Small intestine (tissue), 7 donors: ENCODE results near the gene CYP27C1. TPM values are rescaled to one million over a fixed set of nuclear protein-coding genes. Genes with fewer than 3 reads are reported as not detected.

Experiments used
- DNase-seq, 2 donors: peaks; one replicate each; pipeline versions ENCODE4 v3.0.0 to v3.0.0-alpha.2; 2013
- FAIRE-seq: peaks from 2 replicates; lab custom pipeline; 2012; peaks lifted over from hg19 to GRCh38; lab: Jason Lieb, UNC
- H3K27ac ChIP-seq, 3 donors: one replicate each; pipeline ENCODE4 v1.5.1; 2013; ENCODE audit warnings: low read length in 2 of 3, mild to moderate bottlenecking in 2 of 3, control low read depth in 1 of 3, inconsistent platforms in 1 of 3, low read depth in 1 of 3, moderate library complexity in 1 of 3
- H3K27me3 ChIP-seq, 3 donors: one replicate each; pipeline ENCODE4 v1.6.1; 2013; ENCODE audit warnings: low read length in 3 of 3, inconsistent platforms in 1 of 3; ENCODE audit not compliant: control insufficient read depth in 3 of 3, insufficient read depth in 3 of 3
- H3K36me3 ChIP-seq, 3 donors: one replicate each; pipeline ENCODE4 v1.6.1; 2013; ENCODE audit warnings: low read length in 3 of 3, inconsistent platforms in 1 of 3, low read depth in 1 of 3, mild to moderate bottlenecking in 1 of 3, moderate library complexity in 1 of 3; ENCODE audit not compliant: control insufficient read depth in 3 of 3, insufficient read depth in 2 of 3
- H3K4me1 ChIP-seq, 3 donors: one replicate each; pipeline ENCODE4 v1.6.1; 2013; ENCODE audit warnings: low read length in 2 of 3, inconsistent platforms in 1 of 3, low read depth in 1 of 3, mild to moderate bottlenecking in 1 of 3, moderate library complexity in 1 of 3; ENCODE audit not compliant: control insufficient read depth in 3 of 3, insufficient read depth in 2 of 3
- H3K4me3 ChIP-seq, 3 donors: one replicate each; pipeline ENCODE4 v1.5.1; 2013; ENCODE audit warnings: low read length in 3 of 3, control low read depth in 1 of 3, inconsistent platforms in 1 of 3, low read depth in 1 of 3, mild to moderate bottlenecking in 1 of 3, moderate library complexity in 1 of 3
- H3K9me3 ChIP-seq, 2 donors: one replicate each; pipeline ENCODE4 v1.6.1; 2013; ENCODE audit warnings: low read depth in 1 of 2, low read length in 1 of 2; ENCODE audit not compliant: control insufficient read depth in 2 of 2, insufficient read depth in 1 of 2
- WGBS, 3 donors: extraction: QIAGEN DNeasy Blood & Tissue Kit; methylation state at CpG; one replicate each; pipeline ENCODE4 v1.1.7; 2013; 5-methylcytosine and 5-hydroxymethylcytosine counted together
- polyA plus RNA-seq, 4 donors: library from polyadenylated mRNA; stranded (reverse) in 3 of 4; unstranded in 1 of 4; fragments of 200-250 nt in 3 of 4; fragments of 120-200 nt in 1 of 4; gene quantifications; one replicate each; pipeline versions ENCODE4 v1.2.1 to v1.2.3, GENCODE V29; 2013
- donor health status: healthy with polysubstance abuse.
- donor health status: control.
- donor health status: control.
- donor health status: Bipolar disorder and iron deficiency.
- donor health status: healthy.

CYP27C1 gene
- polyA plus RNA-seq, 4 donors = 0.24 to 1.2 TPM; not detected in 2

DNA sequence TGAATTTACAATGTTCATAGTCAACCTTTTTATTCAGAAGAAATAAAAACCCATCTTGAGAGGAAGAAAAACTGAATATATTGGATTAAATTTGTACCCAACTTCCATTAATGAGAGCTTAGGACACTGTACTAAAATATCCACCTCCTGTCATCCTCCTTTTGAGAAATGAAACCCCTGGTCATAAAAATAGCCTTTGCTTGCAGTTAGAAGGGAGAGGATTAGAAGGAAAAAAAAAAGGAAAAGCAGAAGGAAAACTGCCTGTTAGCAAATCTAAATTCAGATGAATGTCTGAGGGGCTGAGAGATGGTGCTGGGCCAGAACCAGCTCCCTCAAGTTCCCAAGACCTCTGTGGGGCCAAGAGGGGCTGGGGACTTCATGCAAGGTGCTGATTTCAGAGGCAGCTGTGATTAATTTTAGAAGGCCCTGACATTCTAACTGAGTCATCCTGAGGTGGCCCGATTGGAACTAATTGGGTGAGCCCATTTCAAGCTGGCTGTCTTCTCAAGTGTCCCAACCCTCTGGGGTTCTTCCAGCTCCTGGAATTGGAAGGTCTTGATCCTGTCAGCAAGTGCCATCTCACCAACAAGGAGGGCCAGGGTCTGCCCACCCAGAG is 74.7 kb downstream of the CYP27C1 start:
- WGBS, 3 donors = 54 to 86% (median 79%) methylated on average over 1 of the region's 1 CpG
- DNase-seq = no peak
- Histone ChIP-seq H3K9me3 (peaks cover 0 to 3% of the 10 kb centered on the region in 2 donors), H3K4me1 (no peaks in the 10 kb centered on the region), H3K4me3 (no peak overlapping the region), H3K36me3 (no peaks in the 10 kb centered on the region), H3K27ac (no peak overlapping the region), H3K27me3 (no peaks in the 10 kb centered on the region)
- FAIRE-seq = no peak

DNA sequence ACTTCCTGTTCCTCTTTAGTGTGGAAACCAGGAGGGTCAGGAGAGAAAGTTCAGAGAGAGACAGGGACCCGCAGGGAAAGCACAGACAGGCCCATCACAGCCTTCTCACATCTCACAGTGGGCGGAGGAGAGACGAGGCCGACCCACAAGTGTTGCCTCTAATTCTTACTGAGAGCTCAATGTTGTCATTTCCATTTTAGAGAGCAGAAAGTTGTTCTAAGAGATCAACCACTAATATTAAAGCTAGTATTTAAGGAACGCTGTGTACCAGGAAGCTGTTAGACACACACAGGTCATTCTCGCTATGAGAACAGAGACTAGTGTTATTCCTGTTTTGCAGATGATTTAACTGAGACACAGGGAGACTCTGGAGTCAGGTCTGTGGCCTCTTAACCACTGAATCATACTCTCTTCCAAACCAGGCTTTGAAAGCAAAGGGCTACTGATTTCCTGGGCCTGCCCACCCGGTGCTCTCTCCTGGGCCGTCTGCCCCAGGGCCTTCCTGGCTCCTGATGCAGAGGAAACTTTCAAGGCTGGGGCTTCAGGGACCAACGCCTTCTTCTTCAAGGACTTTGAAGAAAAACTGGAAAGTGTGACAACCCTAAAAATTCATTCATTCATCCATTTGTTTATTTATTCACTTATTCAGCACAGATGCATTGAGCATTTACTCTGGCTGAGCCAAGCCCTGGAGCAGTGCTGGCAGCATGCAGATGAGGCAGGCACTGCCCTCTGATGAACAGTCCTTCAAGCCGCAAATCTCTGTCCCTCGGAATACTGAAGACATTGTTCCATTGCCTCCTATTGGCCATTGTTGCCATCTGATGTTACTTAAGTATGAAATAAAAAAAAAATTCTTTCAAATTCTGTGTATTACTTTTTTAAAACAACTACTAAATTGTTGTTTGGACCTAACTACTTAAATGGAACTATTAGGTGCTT is 76.0 kb downstream of the CYP27C1 start:
- no peak overlapping the region for H3K4me3 ChIP-seq
- H3K9me3 ChIP-seq = no peaks in the 10 kb centered on the region
- FAIRE-seq (no peak), DNase-seq (peak in 1 of 2 donors; percentile 15)
- no peaks in the 10 kb centered on the region for H3K4me1 ChIP-seq
- WGBS, 3 donors = 66 to 71% (median 67%) methylated on average over 11 of the region's 11 CpGs
- no peaks in the 10 kb centered on the region for H3K36me3 ChIP-seq
- H3K27ac ChIP-seq = no peak overlapping the region
- H3K27me3 ChIP-seq = no peaks in the 10 kb centered on the region

- WGBS, 3 donors = 69 to 79% (median 78%) methylated on average over 4 of the region's 4 CpGs
- FAIRE-seq (no peak), DNase-seq (no peak)
- H3K9me3 ChIP-seq = no peaks in the 10 kb centered on the region
- no peak overlapping the region for H3K27ac ChIP-seq
- H3K4me1 ChIP-seq = no peaks in the 10 kb centered on the region
- no peaks in the 10 kb centered on the region for H3K36me3 ChIP-seq
- H3K4me3 ChIP-seq = no peak overlapping the region
- H3K27me3 ChIP-seq = no peaks in the 10 kb centered on the region
These were observed 77.2 kb downstream of the CYP27C1 start for GRCh38 chr2:127142663-127143630.

- no peak for DNase-seq
- H3K27ac ChIP-seq = no peak overlapping the region
- no peak for FAIRE-seq
- H3K36me3 ChIP-seq = peaks cover 0 to 2% (median 0%) of the 10 kb centered on the region in 3 donors
- WGBS, 3 donors = 75 to 85% (median 75%) methylated on average over 13 of the region's 13 CpGs
- no peaks in the 10 kb centered on the region for H3K4me1 ChIP-seq
- no peaks in the 10 kb centered on the region for H3K27me3 ChIP-seq
- H3K4me3 ChIP-seq = no peak overlapping the region
- no peaks in the 10 kb centered on the region for H3K9me3 ChIP-seq
These were observed 79.6 kb downstream of the CYP27C1 start for GRCh38 chr2:127140538-127140937.

DNA sequence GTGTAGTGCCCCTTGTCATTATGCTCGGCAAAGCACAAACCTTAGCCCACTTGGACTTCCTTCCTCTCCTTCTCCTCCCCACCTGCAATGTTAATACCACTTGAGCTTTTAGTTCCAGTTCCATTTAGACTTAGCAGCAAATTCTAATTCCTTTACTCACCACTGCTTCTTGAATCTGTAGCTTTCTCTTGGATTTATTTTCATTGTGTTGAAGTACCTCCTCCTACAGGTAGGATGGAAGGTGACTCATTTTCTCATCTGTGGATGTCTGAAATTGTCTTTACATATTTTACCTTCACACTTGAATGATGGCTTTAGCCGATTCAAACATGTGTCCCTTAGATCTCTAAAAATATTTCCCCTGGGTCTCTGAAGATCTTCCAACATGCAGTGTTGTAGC is 80.3 kb downstream of the CYP27C1 start:
- WGBS, 3 donors = 71 to 83% (median 72%) methylated on average over 2 of the region's 2 CpGs
- H3K9me3 ChIP-seq = no peaks in the 10 kb centered on the region
- no peak overlapping the region for H3K4me3 ChIP-seq
- FAIRE-seq = no peak
- H3K4me1 ChIP-seq = no peaks in the 10 kb centered on the region
- DNase-seq = no peak
- peaks cover 0 to 2% (median 0%) of the 10 kb centered on the region in 3 donors for H3K36me3 ChIP-seq
- H3K27ac ChIP-seq = no peak overlapping the region
- no peaks in the 10 kb centered on the region for H3K27me3 ChIP-seq

GRCh38 chr2:127138281-127138680 is 81.8 kb downstream of the CYP27C1 start:
- Histone ChIP-seq H3K9me3 (no peaks in the 10 kb centered on the region), H3K4me1 (no peaks in the 10 kb centered on the region), H3K36me3 (peaks cover 0 to 2% (median 0%) of the 10 kb centered on the region in 3 donors), H3K27me3 (no peaks in the 10 kb centered on the region), H3K27ac (no peak overlapping the region), H3K4me3 (no peak overlapping the region)
- WGBS, 3 donors = 80 to 86% (median 83%) methylated on average over 12 of the region's 12 CpGs
- no peak for FAIRE-seq
- DNase-seq = no peak

DNA sequence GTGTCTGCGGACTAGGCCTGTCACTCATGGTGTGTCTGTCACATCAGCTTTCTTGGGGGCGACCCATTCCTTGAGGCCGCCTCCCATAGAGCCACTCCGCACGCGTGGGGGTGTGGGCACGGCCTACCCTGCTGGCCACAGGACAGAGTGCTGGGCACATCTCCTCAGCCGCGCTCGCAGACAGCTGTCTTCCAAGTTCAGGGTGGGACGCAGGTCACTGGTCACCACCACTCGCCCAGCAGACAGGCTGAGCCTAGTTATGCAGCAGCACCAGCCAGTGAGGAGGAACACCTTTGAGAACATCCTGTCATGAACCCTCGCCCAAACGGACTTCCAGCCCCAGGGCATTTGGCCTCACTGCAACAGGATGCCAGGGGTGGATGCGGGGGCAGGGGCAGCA is 82.4 kb downstream of the CYP27C1 start:
- no peaks in the 10 kb centered on the region for H3K9me3 ChIP-seq
- H3K36me3 ChIP-seq = peaks cover 0 to 2% (median 0%) of the 10 kb centered on the region in 3 donors
- H3K4me3 ChIP-seq = no peak overlapping the region
- no peak overlapping the region for H3K27ac ChIP-seq
- H3K27me3 ChIP-seq = no peaks in the 10 kb centered on the region
- 84 to 93% (median 88%) methylated on average over 15 of the region's 15 CpGs for WGBS, 3 donors
- no peaks in the 10 kb centered on the region for H3K4me1 ChIP-seq
- DNase-seq (no peak), FAIRE-seq (no peak)

DNA sequence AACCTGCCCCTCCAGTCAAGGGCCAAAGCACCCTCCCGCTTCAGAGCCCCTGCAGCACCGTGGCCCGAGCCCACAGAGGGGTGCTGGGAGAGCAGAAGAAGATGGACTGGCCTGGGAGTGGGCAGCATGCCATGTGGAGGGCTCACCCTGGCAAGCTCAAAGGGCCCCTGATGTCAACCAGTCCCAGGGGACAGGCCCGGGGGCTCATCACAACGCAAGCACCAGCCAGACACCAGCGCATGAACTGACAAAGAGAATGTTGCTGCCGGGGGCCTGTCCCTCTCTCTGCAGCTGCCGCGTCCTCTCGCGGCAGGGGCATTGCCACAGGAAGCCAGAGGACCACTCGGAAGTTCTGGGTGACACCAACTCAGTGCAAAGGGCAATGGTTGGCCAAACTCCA is 82.9 kb downstream of the CYP27C1 start:
- H3K27me3 ChIP-seq = no peaks in the 10 kb centered on the region
- 89 to 97% (median 91%) methylated on average over 12 of the region's 12 CpGs for WGBS, 3 donors
- H3K4me1 ChIP-seq = no peaks in the 10 kb centered on the region
- peaks cover 0 to 2% (median 0%) of the 10 kb centered on the region in 3 donors for H3K36me3 ChIP-seq
- DNase-seq (no peak), FAIRE-seq (no peak)
- no peaks in the 10 kb centered on the region for H3K9me3 ChIP-seq
- H3K27ac ChIP-seq = no peak overlapping the region
- H3K4me3 ChIP-seq = no peak overlapping the region
